ENCODE measurements around the gene TP63.

- TF ChIP-seq CTCF (IDR thresholded peaks at IDR 0.05) = no peak
- TF ChIP-seq POLR2A (IDR thresholded peaks at IDR 0.05) = no peak
These were observed 25.5 kb upstream of the TP63 start for GRCh38 chr3:189605717-189606116.
